ENCODE data around the gene SMG6. TPM values are rescaled to one million over a fixed set of nuclear protein-coding genes. Genes with fewer than 3 reads are reported as not detected.

The SMG6 gene
- total and polyA plus RNA-seq, 2 of the 13 experiments (the other 11 are each of a cell fraction or from before 2014, with no cell fraction given), result 4.6 to 14.6 TPM

GRCh38 chr17:2303204-2304188 is at the start of gene SMG6, which contains the start of gene SRR (continued):
- TF ChIP-seq HNF1A (IDR thresholded peaks at IDR 0.05; ENCODE audit: low read depth) (no peak), HNF1A (CRISPR knock-in tag; IDR thresholded peaks at IDR 0.05; ENCODE audit: borderline replicate concordance) (peak; percentile 46; the same call in 1 of the 2 replicates), KLF16 (CRISPR knock-in tag; IDR thresholded peaks at IDR 0.05) (0 out of 4 replicates have a peak, but pooled peaks of 1 of the 2 experiments have one; percentile 39), FOSL2 (CRISPR knock-in tag; IDR thresholded peaks at IDR 0.05) (peak; percentile 30), ZNF660 (CRISPR knock-in tag; IDR thresholded peaks at IDR 0.05; ENCODE audit: borderline replicate concordance, low read depth) (no peak), ERF (CRISPR knock-in tag; IDR thresholded peaks at IDR 0.05) (peak; percentile 66), ELF3 (CRISPR knock-in tag; IDR thresholded peaks at IDR 0.05) (peak; percentile 36; the same call in 1 of the 2 replicates), ZNF629 (CRISPR knock-in tag; conservative IDR thresholded peaks at IDR 0.05) (0 out of 2 replicates have a peak, but pooled peaks have one; percentile 36), REPIN1 (CRISPR knock-in tag; IDR thresholded peaks at IDR 0.05; ENCODE audit: borderline replicate concordance, low read depth) (peak; percentile 71; the same call in 1 of the 2 replicates), ZNF564 (CRISPR knock-in tag; IDR thresholded peaks at IDR 0.05) (peak; percentile 90), ZNF331 (CRISPR knock-in tag; IDR thresholded peaks at IDR 0.05) (0 out of 2 replicates have a peak, but pooled peaks have one; percentile 30), PAWR (CRISPR knock-in tag; IDR thresholded peaks at IDR 0.05; ENCODE audit: borderline replicate concordance) (no peak), MIER2 (CRISPR knock-in tag; IDR thresholded peaks at IDR 0.05) (no peak), ADNP (CRISPR knock-in tag; IDR thresholded peaks at IDR 0.05) (peak; percentile 48; the same call in 1 of the 2 replicates), TOPORS (CRISPR knock-in tag; IDR thresholded peaks at IDR 0.05) (peak; percentile 24; the same call in 1 of the 2 replicates)
- TF ChIP-seq, protein P1, sequence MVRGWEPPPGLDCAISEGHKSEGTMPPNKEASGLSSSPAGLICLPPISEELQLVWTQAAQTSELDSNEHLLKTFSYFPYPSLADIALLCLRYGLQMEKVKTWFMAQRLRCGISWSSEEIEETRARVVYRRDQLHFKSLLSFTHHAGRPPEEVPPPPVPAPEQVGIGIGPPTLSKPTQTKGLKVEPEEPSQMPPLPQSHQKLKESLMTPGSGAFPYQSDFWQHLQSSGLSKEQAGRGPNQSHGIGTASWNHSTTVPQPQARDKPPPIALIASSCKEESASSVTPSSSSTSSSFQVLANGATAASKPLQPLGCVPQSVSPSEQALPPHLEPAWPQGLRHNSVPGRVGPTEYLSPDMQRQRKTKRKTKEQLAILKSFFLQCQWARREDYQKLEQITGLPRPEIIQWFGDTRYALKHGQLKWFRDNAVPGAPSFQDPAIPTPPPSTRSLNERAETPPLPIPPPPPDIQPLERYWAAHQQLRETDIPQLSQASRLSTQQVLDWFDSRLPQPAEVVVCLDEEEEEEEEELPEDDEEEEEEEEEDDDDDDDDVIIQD (CRISPR knock-in tag; IDR thresholded peaks at IDR 0.05; ENCODE audit: low read depth), result no peak
- TF ChIP-seq, protein P2, sequence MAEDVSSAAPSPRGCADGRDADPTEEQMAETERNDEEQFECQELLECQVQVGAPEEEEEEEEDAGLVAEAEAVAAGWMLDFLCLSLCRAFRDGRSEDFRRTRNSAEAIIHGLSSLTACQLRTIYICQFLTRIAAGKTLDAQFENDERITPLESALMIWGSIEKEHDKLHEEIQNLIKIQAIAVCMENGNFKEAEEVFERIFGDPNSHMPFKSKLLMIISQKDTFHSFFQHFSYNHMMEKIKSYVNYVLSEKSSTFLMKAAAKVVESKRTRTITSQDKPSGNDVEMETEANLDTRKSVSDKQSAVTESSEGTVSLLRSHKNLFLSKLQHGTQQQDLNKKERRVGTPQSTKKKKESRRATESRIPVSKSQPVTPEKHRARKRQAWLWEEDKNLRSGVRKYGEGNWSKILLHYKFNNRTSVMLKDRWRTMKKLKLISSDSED (CRISPR knock-in tag; IDR thresholded peaks at IDR 0.05), result no peak
- TF ChIP-seq, protein P3, sequence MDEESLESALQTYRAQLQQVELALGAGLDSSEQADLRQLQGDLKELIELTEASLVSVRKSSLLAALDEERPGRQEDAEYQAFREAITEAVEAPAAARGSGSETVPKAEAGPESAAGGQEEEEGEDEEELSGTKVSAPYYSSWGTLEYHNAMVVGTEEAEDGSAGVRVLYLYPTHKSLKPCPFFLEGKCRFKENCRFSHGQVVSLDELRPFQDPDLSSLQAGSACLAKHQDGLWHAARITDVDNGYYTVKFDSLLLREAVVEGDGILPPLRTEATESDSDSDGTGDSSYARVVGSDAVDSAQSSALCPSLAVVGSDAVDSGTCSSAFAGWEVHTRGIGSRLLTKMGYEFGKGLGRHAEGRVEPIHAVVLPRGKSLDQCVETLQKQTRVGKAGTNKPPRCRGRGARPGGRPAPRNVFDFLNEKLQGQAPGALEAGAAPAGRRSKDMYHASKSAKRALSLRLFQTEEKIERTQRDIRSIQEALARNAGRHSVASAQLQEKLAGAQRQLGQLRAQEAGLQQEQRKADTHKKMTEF (CRISPR knock-in tag; IDR thresholded peaks at IDR 0.05), result peak; percentile 67; the same call in 1 of the 2 replicates

Measured in HepG2 (cell line).